Activated naive CD4-positive, alpha-beta T cell treated with anti-CD3 and anti-CD28 coated beads for 36 hours (primary cell): ENCODE data around the gene RFXAP. TPM values are rescaled to one million over a fixed set of nuclear protein-coding genes. Genes with fewer than 3 reads are reported as not detected.
"Not testable (repeated sequence)": the region's sequence is repeated elsewhere in the genome, so short reads cannot be mapped to it uniquely, and the experiment has no call there.

Source experiments
- CTCF ChIA-PET: fragments of 350-600 bp; sonication (Branson Sonifier 250); formaldehyde crosslinking; loops from one replicate; lab custom pipeline; 2021; ENCODE audit warnings: antibody characterized with exemption; lab: Charles Lee
- DNase-seq: peaks from one replicate; pipeline ENCODE4 v3.0.0-alpha.2; 2020
- H3K27ac Mint-ChIP-seq: one replicate; pipeline ENCODE4 v1.8.0; 2021; ENCODE audit warnings: mild to moderate bottlenecking, mixed read lengths
- H3K27me3 Mint-ChIP-seq: one replicate; pipeline ENCODE4 v1.8.0; 2021; ENCODE audit warnings: low read depth, mixed read lengths
- H3K36me3 Mint-ChIP-seq: one replicate; pipeline ENCODE4 v1.8.0; 2021; ENCODE audit warnings: low read depth, mixed read lengths
- H3K4me1 Mint-ChIP-seq: one replicate; pipeline ENCODE4 v1.8.0; 2021; ENCODE audit warnings: low read depth, mixed read lengths
- H3K4me3 Mint-ChIP-seq: one replicate; pipeline ENCODE4 v1.8.0; 2021; ENCODE audit warnings: mild to moderate bottlenecking, moderate library complexity, mixed read lengths
- H3K9me3 Mint-ChIP-seq: one replicate; pipeline ENCODE4 v1.8.0; 2021; ENCODE audit warnings: mixed read lengths
- intact Hi-C: fragments of 100-400 bp; cut with micrococcal nuclease; formaldehyde crosslinking; loops from one replicate; pipeline ENCODE4 v1.15.1; 2023
- total RNA-seq, 2 experiments: library from RNA; stranded (reverse); gene quantifications; one replicate each; pipeline ENCODE4 v1.2.3, GENCODE V29; 2021

RFXAP gene, protein sequence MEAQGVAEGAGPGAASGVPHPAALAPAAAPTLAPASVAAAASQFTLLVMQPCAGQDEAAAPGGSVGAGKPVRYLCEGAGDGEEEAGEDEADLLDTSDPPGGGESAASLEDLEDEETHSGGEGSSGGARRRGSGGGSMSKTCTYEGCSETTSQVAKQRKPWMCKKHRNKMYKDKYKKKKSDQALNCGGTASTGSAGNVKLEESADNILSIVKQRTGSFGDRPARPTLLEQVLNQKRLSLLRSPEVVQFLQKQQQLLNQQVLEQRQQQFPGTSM
- total RNA-seq = 10 to 100 TPM in 1 of 2 experiments, 1 to 10 TPM in 1; 9.2 to 12.2 TPM

GRCh38 chr13:36818804-36819738 is at the start of gene RFXAP:
Gene RFXAP, plus strand, starts transcription at chr13:36819222. Its CDS starts 136 bp downstream, at chr13:36819358.
- H3K27me3 Mint-ChIP-seq = peaks cover 8% of the 10 kb centered on the region
- peak within 1 kb of the TSS; percentile 75 for H3K27ac Mint-ChIP-seq
- no peaks in the 10 kb centered on the region for H3K36me3 Mint-ChIP-seq
- H3K4me3 Mint-ChIP-seq = peak within 1 kb of the TSS; percentile 93
- H3K4me1 Mint-ChIP-seq = peaks cover 45% of the 10 kb centered on the region
- intact Hi-C loops = loop anchor here (1.0 to 2.0 kb wide), 5 partner anchors 180 to 522 kb away; partner anchors contain the start of genes ALG5, CCDC169, SPART and SUPT20H
- no peaks in the 10 kb centered on the region for H3K9me3 Mint-ChIP-seq
- CTCF ChIA-PET = no interaction called here
- peak; percentile 89 for DNase-seq

GRCh38 chr13:36769545-36769944 is 49.5 kb upstream of the RFXAP start:
- no peaks in the 10 kb centered on the region for H3K4me1 Mint-ChIP-seq
- no peak overlapping the region for H3K4me3 Mint-ChIP-seq
- peaks cover 9% of the 10 kb centered on the region for H3K9me3 Mint-ChIP-seq
- H3K27ac Mint-ChIP-seq = no peak overlapping the region
- peaks cover 28% of the 10 kb centered on the region for H3K27me3 Mint-ChIP-seq
- H3K36me3 Mint-ChIP-seq = no peaks in the 10 kb centered on the region
- intact Hi-C loops = no loop called here
- no peak for DNase-seq
- CTCF ChIA-PET = no interaction called here

- Mint-ChIP-seq H3K9me3 (peaks cover 8% of the 10 kb centered on the region), H3K4me3 (no peak overlapping the region), H3K27me3 (peaks cover 24% of the 10 kb centered on the region), H3K27ac (no peak overlapping the region), H3K36me3 (no peaks in the 10 kb centered on the region), H3K4me1 (no peaks in the 10 kb centered on the region)
- CTCF ChIA-PET = interaction anchor here (0.6 kb wide), 2 partner anchors 212 to 391 kb away, joined by 3 to 4 read pairs; no protein-coding TSS in a partner anchor
- DNase-seq = no peak
- intact Hi-C loops = no loop called here
These were observed 48.3 kb upstream of the RFXAP start for GRCh38 chr13:36770741-36771140.

- no peak overlapping the region for H3K4me3 Mint-ChIP-seq
- no peak for DNase-seq
- intact Hi-C loops = no loop called here
These were observed 46.2 kb upstream of the RFXAP start for GRCh38 chr13:36772853-36773252.

DNA sequence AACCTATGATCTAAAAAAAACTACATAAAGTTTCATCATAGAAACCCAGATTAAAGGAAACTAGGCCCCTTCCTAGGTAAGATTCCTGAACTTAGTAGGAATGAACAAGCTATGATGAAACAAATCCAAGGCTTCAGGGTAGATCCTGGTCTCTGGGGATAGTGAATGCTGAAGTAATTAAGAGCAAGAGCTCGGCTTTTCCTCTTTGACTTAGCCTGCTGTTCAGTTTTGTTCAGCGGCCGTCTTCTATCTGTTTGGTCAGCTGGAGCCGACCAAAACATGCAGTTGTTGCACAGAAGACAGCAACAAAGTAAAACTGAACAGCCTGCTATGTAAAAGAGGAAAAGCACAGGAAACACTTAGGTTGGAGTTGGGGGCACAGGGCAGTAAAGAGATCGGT is 44.1 kb upstream of the RFXAP start:
- Mint-ChIP-seq H3K4me3 (no peak overlapping the region), H3K36me3 (no peaks in the 10 kb centered on the region), H3K27me3 (peaks cover 19% of the 10 kb centered on the region), H3K4me1 (no peaks in the 10 kb centered on the region), H3K9me3 (no peaks in the 10 kb centered on the region), H3K27ac (no peak overlapping the region)
- CTCF ChIA-PET = no interaction called here
- intact Hi-C loops = no loop called here
- no peak for DNase-seq

More at GRCh38 chr13:36772853-36773252, 46.2 kb upstream of the RFXAP start:
- no peaks in the 10 kb centered on the region for H3K9me3 Mint-ChIP-seq
- H3K27ac Mint-ChIP-seq = no peak overlapping the region
- H3K36me3 Mint-ChIP-seq = no peaks in the 10 kb centered on the region
- H3K27me3 Mint-ChIP-seq = peaks cover 26% of the 10 kb centered on the region
- no peaks in the 10 kb centered on the region for H3K4me1 Mint-ChIP-seq
- CTCF ChIA-PET = no interaction called here

GRCh38 chr13:36776175-36776574 is 42.8 kb upstream of the RFXAP start:
- intact Hi-C loops = no loop called here
- H3K4me1 Mint-ChIP-seq = no peaks in the 10 kb centered on the region
- CTCF ChIA-PET = no interaction called here
- no peak overlapping the region for H3K4me3 Mint-ChIP-seq
- H3K27ac Mint-ChIP-seq = no peak overlapping the region
- no peaks in the 10 kb centered on the region for H3K9me3 Mint-ChIP-seq
- H3K27me3 Mint-ChIP-seq = peaks cover 18% of the 10 kb centered on the region
- DNase-seq = no peak
- H3K36me3 Mint-ChIP-seq = no peaks in the 10 kb centered on the region

- H3K36me3 Mint-ChIP-seq = no peaks in the 10 kb centered on the region
- intact Hi-C loops = no loop called here
- H3K27me3 Mint-ChIP-seq = peaks cover 11% of the 10 kb centered on the region
- H3K4me3 Mint-ChIP-seq = no peak overlapping the region
- CTCF ChIA-PET = no interaction called here
- no peaks in the 10 kb centered on the region for H3K9me3 Mint-ChIP-seq
- no peak for DNase-seq
- H3K4me1 Mint-ChIP-seq = no peaks in the 10 kb centered on the region
- no peak overlapping the region for H3K27ac Mint-ChIP-seq
These were observed 40.8 kb upstream of the RFXAP start for GRCh38 chr13:36778083-36778671.

GRCh38 chr13:36783890-36784289 is 35.1 kb upstream of the RFXAP start:
- Mint-ChIP-seq H3K4me3 (no peak overlapping the region), H3K9me3 (no peaks in the 10 kb centered on the region), H3K4me1 (no peaks in the 10 kb centered on the region), H3K36me3 (no peaks in the 10 kb centered on the region), H3K27ac (no peak overlapping the region), H3K27me3 (peaks cover 6% of the 10 kb centered on the region)
- intact Hi-C loops = no loop called here
- CTCF ChIA-PET = no interaction called here
- DNase-seq = no peak

GRCh38 chr13:36786175-36786574 is 32.8 kb upstream of the RFXAP start:
- intact Hi-C loops, DNase-seq, H3K27me3 Mint-ChIP-seq, H3K27ac Mint-ChIP-seq, H3K4me3 Mint-ChIP-seq, H3K9me3 Mint-ChIP-seq, H3K36me3 Mint-ChIP-seq, H3K4me1 Mint-ChIP-seq: not testable (repeated sequence)
- CTCF ChIA-PET = interaction anchor here (0.5 kb wide), 1 partner anchor 41 kb away, joined by 3 read pairs; no protein-coding TSS in a partner anchor

DNA sequence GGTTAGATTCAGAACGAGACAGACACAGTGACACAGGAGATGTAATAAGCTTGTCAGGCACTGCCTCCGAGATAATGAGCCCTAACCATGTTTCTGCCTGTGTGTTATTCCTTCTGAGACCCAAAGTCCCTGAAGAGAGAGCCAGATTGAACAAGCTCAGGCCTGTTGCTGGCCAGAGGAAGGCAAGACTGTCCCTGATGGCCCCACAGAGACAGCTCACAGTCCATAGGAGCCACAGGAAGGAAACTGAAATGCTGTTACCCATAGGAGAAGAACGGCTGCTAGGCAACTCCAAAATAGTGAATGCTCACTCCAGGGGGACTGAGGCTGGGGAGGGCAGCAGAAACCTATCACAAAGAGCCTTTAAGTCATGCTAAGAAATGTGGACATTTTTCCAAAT is 31.8 kb upstream of the RFXAP start:
- H3K4me3 Mint-ChIP-seq = no peak overlapping the region
- H3K36me3 Mint-ChIP-seq = no peaks in the 10 kb centered on the region
- CTCF ChIA-PET = no interaction called here
- DNase-seq = no peak
- intact Hi-C loops = no loop called here
- H3K27ac Mint-ChIP-seq = no peak overlapping the region
- peaks cover 6% of the 10 kb centered on the region for H3K27me3 Mint-ChIP-seq
- no peaks in the 10 kb centered on the region for H3K9me3 Mint-ChIP-seq
- no peaks in the 10 kb centered on the region for H3K4me1 Mint-ChIP-seq

DNA sequence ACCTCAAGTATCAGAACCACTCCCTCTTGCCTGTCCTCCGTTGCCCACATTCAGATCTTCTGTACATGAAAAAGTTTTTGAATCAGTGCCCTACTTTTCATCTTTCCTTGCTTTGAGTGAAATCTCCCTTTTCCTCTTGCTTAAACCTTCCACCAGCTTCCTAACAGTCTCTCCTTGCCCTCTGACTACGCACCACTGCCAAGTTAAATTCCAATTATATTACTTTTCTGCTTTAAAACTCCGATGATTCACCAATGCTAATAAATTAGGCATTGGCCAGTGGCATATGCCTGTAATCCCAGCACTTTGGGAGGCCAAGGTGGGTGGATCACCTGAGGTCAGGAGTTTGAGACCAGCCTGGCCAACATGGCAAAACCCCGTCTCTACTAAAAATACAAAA is 30.7 kb upstream of the RFXAP start:
- Mint-ChIP-seq H3K27ac (no peak overlapping the region), H3K27me3 (peaks cover 6% of the 10 kb centered on the region), H3K9me3 (no peaks in the 10 kb centered on the region), H3K4me3 (no peak overlapping the region), H3K36me3 (no peaks in the 10 kb centered on the region), H3K4me1 (no peaks in the 10 kb centered on the region)
- no peak for DNase-seq
- CTCF ChIA-PET = interaction anchor here (0.6 to 0.7 kb wide), 2 partner anchors 27 to 243 kb away, joined by 3 to 4 read pairs; no protein-coding TSS in a partner anchor
- intact Hi-C loops = no loop called here

DNA sequence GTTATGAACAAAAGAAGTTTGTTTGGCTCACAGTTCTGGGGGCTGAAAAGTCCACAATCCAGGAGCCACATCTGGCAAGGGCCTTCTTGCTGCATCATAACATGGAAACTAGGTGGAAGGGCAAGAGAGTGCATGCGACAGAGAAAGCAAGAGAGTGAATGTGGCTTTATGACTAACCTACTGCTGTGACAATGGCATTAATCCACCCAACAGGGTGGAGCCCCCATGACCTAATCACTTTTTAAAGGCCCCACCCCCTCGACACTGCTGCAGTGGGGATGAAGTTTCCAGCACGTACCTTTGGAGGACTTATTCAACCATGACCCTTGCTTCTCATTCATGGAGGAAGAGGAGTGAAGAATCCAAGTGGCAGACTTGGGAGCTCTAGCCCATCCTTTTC is 30.0 kb upstream of the RFXAP start:
- DNase-seq = no peak
- no peaks in the 10 kb centered on the region for H3K36me3 Mint-ChIP-seq
- intact Hi-C loops = no loop called here
- CTCF ChIA-PET = no interaction called here
- H3K27me3 Mint-ChIP-seq = peaks cover 6% of the 10 kb centered on the region
- H3K4me3 Mint-ChIP-seq = no peak overlapping the region
- H3K9me3 Mint-ChIP-seq = no peaks in the 10 kb centered on the region
- H3K27ac Mint-ChIP-seq = no peak overlapping the region
- H3K4me1 Mint-ChIP-seq = no peaks in the 10 kb centered on the region
